CD4-positive, alpha-beta T cell (primary cell): ENCODE measurements around the gene GOLGA1. TPM values are rescaled to one million over a fixed set of nuclear protein-coding genes. Genes with fewer than 3 reads are reported as not detected.

ENCODE experiments used
- ATAC-seq: fragments of 200-7000 bp; cut with Tn5 transposase; one replicate; pipeline ENCODE4 v1.10.0; 2022; ENCODE audit warnings: mild to moderate bottlenecking; ENCODE audit not compliant: poor library complexity
- CTCF ChIA-PET: fragments of 350-600 bp; sonication (Branson Sonifier 250); formaldehyde crosslinking; loops from one replicate; lab custom pipeline; 2021; ENCODE audit warnings: antibody characterized with exemption, inconsistent platforms; lab: Charles Lee
- POLR2A ChIA-PET: fragments of 350-600 bp; sonication (Branson Sonifier 250); formaldehyde crosslinking; loops from one replicate; lab custom pipeline; 2021; ENCODE audit warnings: antibody characterized with exemption, inconsistent platforms; lab: Charles Lee
- DNase-seq, 14 experiments: peaks; one replicate each; pipeline ENCODE4 v3.0.0-alpha.2; 2013 to 2020; ENCODE audit warnings: mixed read lengths in 2 of 14
- H3K27ac ChIP-seq, 2 donors: one replicate each; pipeline versions ENCODE4 v1.5.1 to v1.7.0; 2013; ENCODE audit warnings: low read length in 2 of 2, low read depth in 1 of 2, mild to moderate bottlenecking in 1 of 2
- H3K27me3 ChIP-seq, 2 experiments: 1 replicate in 1 of 2; 2 replicates in 1 of 2; pipeline versions ENCODE4 v1.6.1 to v1.7.0; 2013; ENCODE audit warnings: low read length in 2 of 2, control low read depth in 1 of 2, mild to moderate bottlenecking in 1 of 2, moderate library complexity in 1 of 2; ENCODE audit not compliant: insufficient read depth in 2 of 2, control insufficient read depth in 1 of 2
- H3K36me3 ChIP-seq: one replicate; pipeline ENCODE4 v1.6.1; 2013; ENCODE audit warnings: low read length, control low read depth; ENCODE audit not compliant: insufficient read depth
- H3K4me1 ChIP-seq: one replicate; pipeline ENCODE4 v1.6.1; 2013; ENCODE audit warnings: low read length, control low read depth; ENCODE audit not compliant: insufficient read depth
- H3K4me3 ChIP-seq: one replicate; pipeline ENCODE4 v1.5.1; 2013; ENCODE audit warnings: mild to moderate bottlenecking, low read length, moderate library complexity
- H3K9me3 ChIP-seq, 2 experiments: 1 replicate in 1 of 2; 2 replicates in 1 of 2; pipeline versions ENCODE4 v1.6.1 to v1.7.0; 2013; ENCODE audit warnings: low read length in 2 of 2, mild to moderate bottlenecking in 2 of 2, control low read depth in 1 of 2, moderate library complexity in 1 of 2; ENCODE audit not compliant: control insufficient read depth in 1 of 2, insufficient read depth in 1 of 2
- H3K27ac Mint-ChIP-seq: one replicate; pipeline ENCODE4 v1.8.0; 2020; ENCODE audit warnings: mixed read lengths
- H3K27me3 Mint-ChIP-seq: one replicate; pipeline ENCODE4 v1.8.0; 2021; ENCODE audit warnings: mixed read lengths
- H3K36me3 Mint-ChIP-seq: one replicate; pipeline ENCODE4 v1.8.0; 2021; ENCODE audit warnings: low read depth, mixed read lengths
- H3K4me1 Mint-ChIP-seq: one replicate; pipeline ENCODE4 v1.8.0; 2021; ENCODE audit warnings: low read depth, mixed read lengths
- H3K4me3 Mint-ChIP-seq: one replicate; pipeline ENCODE4 v1.8.0; 2020; ENCODE audit warnings: mild to moderate bottlenecking, mixed read lengths
- H3K9me3 Mint-ChIP-seq: one replicate; pipeline ENCODE4 v1.8.0; 2020; ENCODE audit warnings: mixed read lengths
- CTCF ChIP-seq: fragments of 200-600 bp; IDR thresholded peaks from one replicate; pipeline ENCODE4 v1.8.0; 2022; ENCODE audit warnings: antibody characterized with exemption, mild to moderate bottlenecking
- intact Hi-C, 2 experiments: fragments of 100-400 bp; cut with DNase I in 1 of 2; cut with micrococcal nuclease in 1 of 2; formaldehyde crosslinking; loops; one replicate each; pipeline versions ENCODE4 v1.15.1 to v1.9.0; 2023 to 2025; cut with DNase I, micrococcal nuclease
- total RNA-seq, 174 experiments: library from RNA in 2 of 174; stranded (reverse) in 2 of 174; gene quantifications; one replicate each; pipeline ENCODE4 v1.2.3 and lab custom pipeline; 2021 to 2026

GOLGA1 gene
- total RNA-seq, 2 experiments from 2014 or later: 12.9 to 22.2 TPM

- peaks cover 0 to 3% of the 10 kb centered on the region in 2 experiments for H3K9me3 ChIP-seq
- Mint-ChIP-seq H3K4me1 (peaks cover 39% of the 10 kb centered on the region), H3K4me3 (peak overlapping the region; percentile 96), H3K36me3 (peaks cover 53% of the 10 kb centered on the region), H3K27ac (peak overlapping the region; percentile 92), H3K27me3 (no peaks in the 10 kb centered on the region), H3K9me3 (no peaks in the 10 kb centered on the region)
- H3K27ac ChIP-seq: no peak overlapping the region
- H3K27me3 ChIP-seq: no peaks in the 10 kb centered on the region
- DNase-seq: no peak
- peaks cover 46% of the 10 kb centered on the region for H3K4me1 ChIP-seq
- no peak for ATAC-seq
- TF ChIP-seq CTCF: no peak
- intact Hi-C loops: loop anchor here (5.0 to 10.0 kb wide), 5 partner anchors 82 to 397 kb away; partner anchors contain the start of genes GOLGA1 (in 1 of the 2), HSPA5 (in 1 of the 2) and SCAI (in 1 of the 2)
- ChIA-PET CTCF (interaction anchor here (0.9 to 2.2 kb wide), 2 partner anchors 10 to 88 kb away, joined by 3 to 6 read pairs; partner anchors contain the start of gene NR6A1), POLR2A (interaction anchor here (1.0 to 2.9 kb wide), 5 partner anchors 10 to 89 kb away, joined by 4 to 21 read pairs (median 15); partner anchors contain the start of gene NR6A1)
- H3K4me3 ChIP-seq: no peak overlapping the region
- H3K36me3 ChIP-seq: peaks cover 45% of the 10 kb centered on the region
Measured at GRCh38 chr9:124859803-124860581, 80.9 kb downstream of the GOLGA1 start.

GRCh38 chr9:124858330-124859046 lies 82.4 kb downstream of the GOLGA1 start:
- Histone ChIP-seq H3K9me3 (peaks cover 0 to 3% of the 10 kb centered on the region in 2 experiments), H3K27me3 (no peaks in the 10 kb centered on the region), H3K4me1 (peaks cover 49% of the 10 kb centered on the region), H3K4me3 (no peak overlapping the region), H3K36me3 (peaks cover 45% of the 10 kb centered on the region), H3K27ac (no peak overlapping the region)
- TF ChIP-seq CTCF: no peak
- CTCF ChIA-PET: interaction anchor here (0.6 to 1.0 kb wide), 3 partner anchors 84 to 194 kb away, joined by 3 read pairs; no protein-coding TSS in a partner anchor
- H3K27me3 Mint-ChIP-seq: no peaks in the 10 kb centered on the region
- H3K27ac Mint-ChIP-seq: no peak overlapping the region
- no peak overlapping the region for H3K4me3 Mint-ChIP-seq
- no peaks in the 10 kb centered on the region for H3K9me3 Mint-ChIP-seq
- ATAC-seq (no peak), DNase-seq (peak in 1 of 14 experiments; percentile 35)
- POLR2A ChIA-PET: no interaction called here
- H3K4me1 Mint-ChIP-seq: peaks cover 38% of the 10 kb centered on the region
- peaks cover 53% of the 10 kb centered on the region for H3K36me3 Mint-ChIP-seq
- intact Hi-C loops: loop anchor here in 1 of 2 experiments (5.0 kb wide), 1 partner anchor 399 kb away; no protein-coding TSS in a partner anchor

- ChIA-PET CTCF (interaction anchor here (0.6 to 2.2 kb wide), 2 partner anchors 17 to 193 kb away, joined by 3 to 5 read pairs; no protein-coding TSS in a partner anchor), POLR2A (no interaction called here)
- Mint-ChIP-seq H3K9me3 (no peaks in the 10 kb centered on the region), H3K4me1 (peaks cover 44% of the 10 kb centered on the region), H3K4me3 (no peak overlapping the region), H3K27ac (peak overlapping the region; percentile 30), H3K27me3 (peaks cover 3% of the 10 kb centered on the region), H3K36me3 (peaks cover 53% of the 10 kb centered on the region)
- intact Hi-C loops: loop anchor here in 1 of 2 experiments (5.0 kb wide), 1 partner anchor 400 kb away; no protein-coding TSS in a partner anchor
- H3K27ac ChIP-seq: no peak overlapping the region
- H3K4me1 ChIP-seq: peaks cover 51% of the 10 kb centered on the region
- no peaks in the 10 kb centered on the region for H3K27me3 ChIP-seq
- H3K36me3 ChIP-seq: peaks cover 45% of the 10 kb centered on the region
- no peak for ATAC-seq
- H3K9me3 ChIP-seq: peaks cover 0 to 3% of the 10 kb centered on the region in 2 experiments
- no peak for DNase-seq
- H3K4me3 ChIP-seq: no peak overlapping the region
- TF ChIP-seq CTCF: no peak
Measured at GRCh38 chr9:124857533-124858162, 83.2 kb downstream of the GOLGA1 start.
